Mucosa of gallbladder (tissue), 1 donor: ENCODE measurements around the gene PPP3CB. TPM values are rescaled to one million over a fixed set of nuclear protein-coding genes. Genes with fewer than 3 reads are reported as not detected.

ENCODE experiments used
- DNase-seq: peaks from one replicate; pipeline ENCODE4 v3.0.0-alpha.2; 2020; ENCODE audit warnings: low spot score
- total RNA-seq: library from RNA; stranded (reverse); gene quantifications from one replicate; pipeline ENCODE4 v1.2.1, GENCODE V29; 2021
- donor health status: DM: no; HTN: no; CAD: no.

PPP3CB gene
- total RNA-seq, result 46.4 TPM

- peak; percentile 93 for DNase-seq
Measured at GRCh38 chr10:73495884-73496674, at the start of gene PPP3CB. Gene PPP3CB (minus strand): TSS chr10:73496024. CDS start chr10:73495889, 135 bp downstream.

DNA sequence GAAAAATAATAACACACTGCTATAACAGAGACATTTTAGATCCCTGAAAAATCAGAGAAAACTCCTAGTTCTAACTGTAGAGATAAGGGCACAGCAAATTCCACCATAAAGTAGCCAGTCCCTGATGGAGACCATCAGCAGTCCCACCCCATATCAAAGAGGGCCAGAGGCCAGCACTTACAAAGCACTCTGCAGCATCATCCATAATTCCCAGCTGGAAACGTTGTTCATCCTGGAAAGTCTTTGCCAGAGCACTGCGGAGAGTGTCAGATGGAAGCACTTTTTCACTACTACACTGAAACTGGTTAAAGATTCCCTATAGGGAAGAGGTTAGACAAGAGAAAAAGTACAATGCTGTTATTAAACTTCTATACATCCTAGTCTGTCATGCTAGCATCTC lies 49.5 kb upstream of the PPP3CB start:
- no peak for DNase-seq

DNA sequence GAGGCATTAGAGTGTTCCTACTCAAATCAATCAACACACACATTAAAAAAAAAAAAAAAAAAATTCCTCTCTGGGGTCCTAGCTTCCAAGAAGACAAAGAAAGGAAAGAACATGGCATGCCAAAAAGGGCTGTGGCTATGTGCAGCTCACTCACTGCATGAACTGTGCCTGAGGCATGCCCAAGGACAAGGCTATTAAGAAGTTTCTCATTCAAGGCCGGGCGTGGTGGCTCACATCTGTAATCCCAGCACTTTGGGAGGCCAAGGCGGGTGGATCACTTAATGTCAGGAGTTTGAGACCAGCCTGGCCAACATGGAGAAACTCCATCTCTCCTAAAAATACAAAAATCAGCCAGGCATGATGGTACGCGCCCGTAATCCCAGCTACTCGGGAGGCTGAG lies 41.9 kb upstream of the PPP3CB start:
- DNase-seq, result no peak

DNA sequence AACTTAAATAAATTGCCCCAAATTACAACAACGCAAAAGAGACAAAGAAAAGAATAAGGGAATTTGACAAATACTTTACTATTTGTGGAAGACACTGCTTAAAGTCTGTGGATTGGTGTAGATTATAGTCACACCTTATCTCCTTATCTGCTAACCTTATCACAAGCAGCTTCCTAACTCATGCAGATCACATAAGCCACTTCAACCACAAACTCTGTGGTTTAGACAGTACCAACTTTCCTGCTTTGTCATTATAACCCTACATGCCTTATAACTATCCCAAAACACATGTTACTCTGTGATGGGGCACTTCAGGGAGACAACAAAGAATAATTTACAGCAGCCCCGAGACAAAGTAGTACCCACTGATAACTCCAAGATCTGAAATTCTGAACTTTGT lies 41.5 kb upstream of the PPP3CB start:
- DNase-seq, result no peak

DNA sequence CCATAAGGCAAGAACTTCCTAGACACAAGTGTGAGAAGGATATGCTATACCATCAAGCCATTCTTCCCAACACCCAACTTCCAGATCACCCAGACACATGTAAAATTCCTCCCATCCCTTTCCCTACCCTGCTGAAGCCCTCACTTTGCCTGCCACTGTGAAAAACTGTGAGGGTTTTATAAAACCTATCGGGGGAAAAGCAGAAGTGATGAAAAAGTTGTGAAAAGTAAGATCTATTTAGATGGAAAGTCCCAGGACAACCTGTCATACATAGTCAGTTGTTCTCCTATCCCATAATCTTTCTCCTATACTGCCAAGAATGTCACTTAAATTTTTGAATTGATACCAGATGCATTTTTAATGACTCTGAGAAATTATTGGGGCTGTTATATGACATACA lies 39.0 kb upstream of the PPP3CB start:
- DNase-seq, result no peak

GRCh38 chr10:73529089-73529832 lies 33.4 kb upstream of the PPP3CB start:
- DNase-seq, result peak; percentile 51

DNA sequence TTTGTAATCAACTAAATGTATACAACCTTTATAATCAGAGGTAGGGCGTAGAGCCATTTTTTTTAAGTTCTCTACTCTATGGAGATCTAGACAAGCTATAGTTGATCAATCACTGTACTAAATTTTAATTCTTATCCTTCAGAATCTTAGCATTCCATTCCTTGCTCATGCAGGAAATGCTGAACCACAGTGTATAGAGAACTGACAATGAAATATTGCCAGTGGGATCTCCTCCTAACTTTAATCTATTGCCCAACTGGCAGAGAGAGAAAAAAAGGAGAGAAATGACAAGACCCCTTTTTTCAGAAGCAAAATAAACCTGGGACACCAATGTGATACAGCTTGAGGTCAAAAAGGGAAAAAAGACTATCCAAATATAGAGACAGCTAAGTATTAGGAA lies 26.4 kb upstream of the PPP3CB start:
- DNase-seq, result no peak

DNA sequence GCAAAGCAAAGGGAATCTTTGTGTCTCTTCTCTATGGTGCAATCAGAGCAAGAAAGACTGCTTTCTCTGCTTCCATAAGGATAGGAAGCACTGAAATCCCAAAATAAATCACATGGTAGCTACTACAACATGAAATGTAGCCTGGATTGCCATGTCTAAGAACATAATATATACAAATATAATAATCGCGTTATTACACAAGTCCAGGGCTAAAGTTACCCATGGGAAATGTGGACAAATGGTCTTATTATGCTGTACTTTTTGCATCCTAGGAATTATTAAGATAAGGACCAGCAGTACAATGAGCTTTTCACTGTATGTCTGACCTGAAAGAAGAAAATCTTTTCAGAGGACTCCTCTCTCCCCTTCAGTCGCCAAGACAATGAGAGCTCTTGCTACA lies 23.5 kb upstream of the PPP3CB start:
- no peak for DNase-seq

DNA sequence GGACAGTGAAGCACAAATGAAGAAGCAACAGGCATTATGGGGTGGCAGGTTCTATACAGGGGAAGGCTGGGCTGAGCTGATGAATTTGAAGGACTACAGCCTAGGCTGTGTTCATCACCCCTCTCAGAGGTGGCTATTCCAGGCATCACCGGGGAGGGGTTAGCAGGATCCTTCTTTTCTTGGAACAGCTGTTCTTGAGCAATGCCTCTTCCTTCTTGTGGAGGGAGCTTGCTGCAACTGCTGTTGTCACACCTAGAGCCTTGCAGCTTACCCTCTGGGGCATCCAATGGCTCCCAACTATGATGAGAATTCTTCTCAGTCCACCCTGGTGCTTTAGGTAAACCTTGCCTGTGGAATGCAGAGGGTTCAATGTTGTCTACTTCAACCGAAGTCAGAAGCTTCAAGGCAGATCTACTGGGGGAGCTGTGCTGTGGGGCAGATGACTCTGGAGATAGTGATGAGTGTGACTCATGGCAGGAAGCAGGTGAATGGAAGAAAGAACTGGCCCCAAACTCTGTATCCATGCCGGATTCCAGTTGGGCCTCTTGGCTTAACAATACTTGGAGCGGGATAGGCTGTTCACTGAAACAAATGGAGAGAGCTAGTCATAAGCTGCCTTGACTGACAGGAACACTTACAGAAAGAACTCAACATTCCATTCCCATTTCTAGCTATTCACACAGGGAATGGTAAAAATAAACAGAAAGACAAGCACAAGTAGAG lies 21.5 kb upstream of the PPP3CB start:
- DNase-seq, result no peak

DNA sequence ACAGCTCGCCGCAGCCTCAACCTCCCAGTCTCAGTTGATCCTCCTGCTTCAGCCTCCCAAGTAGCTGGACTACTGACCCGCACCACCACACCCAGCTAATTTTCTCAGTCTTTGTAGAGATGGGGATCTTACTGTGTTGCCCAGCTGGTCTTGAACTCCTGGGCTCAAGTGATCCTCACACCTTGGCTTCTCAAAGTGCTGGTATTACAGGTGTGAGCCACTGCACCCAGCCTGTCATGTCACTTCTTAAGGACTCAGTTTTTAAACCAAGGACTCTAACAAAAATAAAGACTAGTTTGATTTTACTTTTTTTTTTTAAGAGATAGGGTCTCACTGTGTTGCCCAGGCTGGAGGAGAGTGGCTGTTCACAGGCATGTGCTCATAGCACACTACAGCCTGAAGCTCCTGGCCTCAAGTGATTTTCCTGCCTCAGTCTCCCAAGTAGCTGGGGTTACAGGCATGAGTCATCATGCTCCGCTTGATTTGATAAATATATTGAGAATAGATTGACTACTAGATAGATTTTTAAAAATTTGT lies 16.5 kb upstream of the PPP3CB start:
- no peak for DNase-seq

- DNase-seq, result no peak
Measured at GRCh38 chr10:73509695-73510094, 13.9 kb upstream of the PPP3CB start.

GRCh38 chr10:73506491-73506890 lies 10.7 kb upstream of the PPP3CB start:
- DNase-seq, result no peak

DNA sequence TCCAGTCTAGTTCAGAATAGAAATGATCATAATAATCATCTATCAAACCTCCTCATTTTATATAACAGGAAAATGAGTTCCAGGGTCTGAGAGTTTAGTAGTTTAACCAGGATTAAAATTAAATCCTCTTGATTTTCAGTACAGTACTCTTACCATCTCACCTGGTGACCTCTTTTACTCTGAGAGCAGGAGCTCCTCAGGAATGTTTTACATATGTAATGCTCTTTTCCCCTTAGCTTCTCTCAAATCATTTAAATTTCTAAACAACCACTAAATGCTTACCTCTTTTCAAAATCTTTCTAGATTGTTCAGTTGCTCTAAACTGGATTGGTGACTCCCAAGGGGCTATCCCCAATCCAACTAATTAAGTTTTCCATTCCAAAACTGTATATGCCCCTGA lies 10.2 kb upstream of the PPP3CB start:
- DNase-seq, result no peak

DNA sequence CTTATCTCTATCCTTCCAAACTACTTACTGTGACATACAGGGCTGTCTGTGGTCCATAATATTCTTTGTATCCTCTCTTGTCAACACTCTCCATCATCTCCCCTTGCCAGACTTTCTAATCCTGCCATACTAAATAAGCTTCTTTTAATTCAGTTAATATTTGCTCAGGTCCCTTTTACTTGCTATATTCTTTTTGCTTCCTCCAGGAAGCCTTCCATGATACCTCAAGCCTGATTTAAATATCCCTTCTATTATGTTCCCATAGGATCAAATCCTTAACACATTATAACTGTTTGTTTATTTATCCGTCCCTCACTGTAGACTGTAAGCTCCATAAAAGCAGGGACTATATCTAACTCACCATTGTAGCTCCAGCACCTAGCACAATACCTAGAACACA lies 7.2 kb upstream of the PPP3CB start:
- no peak for DNase-seq

DNA sequence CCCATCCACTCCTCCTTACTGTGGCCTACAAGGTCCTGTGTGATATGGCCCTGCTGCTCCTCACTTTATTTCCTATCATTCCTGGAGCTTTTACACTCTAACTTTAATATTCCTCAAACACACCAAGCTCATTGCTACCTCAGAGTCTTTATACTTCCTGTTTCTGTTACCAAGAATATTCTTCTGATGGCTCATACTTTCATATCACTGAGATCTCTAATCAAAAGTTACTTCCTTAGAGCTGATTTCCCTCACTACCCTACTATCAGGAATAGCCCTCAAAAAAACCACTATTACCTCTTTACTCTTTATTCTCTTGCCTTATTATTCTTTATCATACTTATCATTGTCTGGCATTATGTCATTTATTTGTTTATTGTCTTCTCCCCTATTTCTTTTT lies 5.8 kb upstream of the PPP3CB start:
- DNase-seq, result no peak

DNA sequence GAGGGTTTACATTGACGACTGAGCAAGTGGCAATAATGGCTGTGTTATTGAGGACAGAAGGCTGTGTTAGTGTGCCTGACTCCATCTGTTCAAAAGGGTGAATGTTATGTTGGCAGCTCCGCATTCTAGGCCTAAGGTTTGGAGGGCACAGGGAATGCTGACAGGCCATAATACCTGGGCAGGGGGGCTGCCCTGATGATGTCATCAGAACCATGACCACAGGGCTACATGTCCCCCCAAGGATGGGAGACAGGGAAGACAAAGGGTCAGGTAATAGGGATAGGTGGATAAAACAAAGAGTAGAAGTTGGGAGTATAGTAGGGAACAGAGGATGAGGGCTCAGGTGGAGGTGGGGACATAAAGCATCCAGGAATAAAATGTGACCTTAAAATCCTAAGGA lies 1.8 kb upstream of the PPP3CB start:
- DNase-seq, result no peak

- peak; percentile 90 for DNase-seq
Measured at GRCh38 chr10:73495226-73495883, 469 bp downstream of the PPP3CB start.

DNA sequence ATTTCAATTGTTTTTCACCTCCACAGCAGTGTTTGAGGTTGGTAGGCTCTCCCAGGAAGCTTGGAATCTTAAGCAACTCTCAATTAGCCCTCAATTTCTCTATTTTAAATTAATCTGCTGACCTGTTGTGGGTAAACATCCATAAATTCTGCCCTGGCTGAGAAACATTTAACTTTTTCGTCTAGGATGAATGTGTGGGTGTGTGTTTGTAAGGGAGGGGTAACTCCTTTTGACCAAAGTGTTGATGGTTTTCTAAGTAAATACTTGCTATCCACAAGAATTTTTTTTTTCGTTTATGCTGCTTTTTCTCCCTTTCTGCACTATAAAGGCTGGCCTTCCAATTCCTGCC lies 973 bp downstream of the PPP3CB start:
- DNase-seq, result no peak

GRCh38 chr10:73494213-73494612 lies 1.6 kb downstream of the PPP3CB start:
- DNase-seq, result no peak

GRCh38 chr10:73493781-73494180 lies 2.0 kb downstream of the PPP3CB start:
- no peak for DNase-seq

DNA sequence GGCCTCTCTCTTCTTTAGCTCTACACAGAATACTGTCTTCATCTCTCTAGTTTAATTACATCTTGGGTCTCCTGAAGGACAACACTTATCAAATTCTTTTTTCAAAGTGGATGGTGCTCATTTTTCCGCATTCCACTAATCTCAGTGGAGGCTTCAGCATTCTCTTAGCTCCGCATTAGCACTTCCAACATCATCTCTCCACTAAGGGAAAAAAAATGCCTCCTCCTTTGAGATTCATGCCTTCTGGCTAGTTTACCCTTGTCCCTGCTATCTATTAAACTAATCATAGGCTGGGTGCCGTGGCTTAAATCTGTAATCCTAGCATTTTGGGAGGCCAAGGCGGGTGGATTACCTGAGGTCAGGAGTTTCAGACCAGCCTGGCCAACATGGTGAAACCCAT lies 9.2 kb downstream of the PPP3CB start:
- no peak for DNase-seq

DNA sequence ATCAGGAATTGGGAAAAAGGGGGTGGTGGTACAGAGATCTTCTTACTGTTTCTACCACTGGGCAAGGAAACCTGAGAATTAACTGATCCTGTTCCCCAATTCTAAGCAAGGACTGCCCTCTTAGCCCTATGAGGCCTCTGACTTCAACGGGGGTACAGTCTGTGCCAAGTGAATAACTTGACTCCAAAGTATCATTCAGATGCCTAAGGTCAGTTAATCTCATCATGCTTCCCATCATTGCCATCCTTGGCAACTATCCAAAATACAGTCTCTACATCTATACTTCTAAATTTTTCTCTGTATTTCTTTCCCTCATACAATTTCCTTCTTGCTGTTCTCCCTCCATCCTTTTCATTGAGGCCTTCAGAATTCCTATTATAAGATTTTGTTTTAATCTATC lies 10.5 kb downstream of the PPP3CB start:
- no peak for DNase-seq
